K562 (cell line): ENCODE data around the gene TRPC4AP. TPM values are rescaled to one million over a fixed set of nuclear protein-coding genes. Genes with fewer than 3 reads are reported as not detected.
A peak's percentile ranks its signal among the peaks of the same experiment; 100 is the strongest.

Experiments used
- ESRRA ChIP-seq: fragments of 450-650 bp; IDR thresholded peaks from 2 replicates; pipeline ENCODE4 v1.6.1; 2014; ENCODE audit warnings: low read depth, mild to moderate bottlenecking, moderate library complexity, borderline replicate concordance
- FOSL1 ChIP-seq: fragments of 200-800 bp; sonication (Bioruptor generic); conservative IDR thresholded peaks from 2 replicates; pipeline ENCODE4 v1.6.1; 2016; ENCODE audit warnings: missing genetic modification characterization, missing compliant biosample characterization
- FOXJ2 ChIP-seq: fragments of 200-800 bp; sonication (Bioruptor generic); IDR thresholded peaks from 2 replicates; pipeline ENCODE4 v1.6.1; 2016; ENCODE audit warnings: missing genetic modification characterization, missing compliant biosample characterization
- MEIS2 ChIP-seq: fragments of 450-650 bp; IDR thresholded peaks from 2 replicates; pipeline ENCODE4 v1.6.1; 2014; ENCODE audit warnings: mild to moderate bottlenecking; ENCODE audit not compliant: partially characterized antibody
- POLR2H ChIP-seq: IDR thresholded peaks from 2 replicates; pipeline ENCODE4 v1.6.1; 2016; ENCODE audit warnings: missing genetic modification characterization, low read depth, mild to moderate bottlenecking, control low read depth, missing compliant biosample characterization, moderate library complexity
- RBM22 ChIP-seq: fragments of 200-400 bp; formaldehyde crosslinking; IDR thresholded peaks from 2 replicates; pipeline ENCODE4 v1.6.1; 2018; ENCODE audit warnings: low read length, low read depth; ENCODE audit not compliant: poor library complexity, severe bottlenecking
- RBM25 ChIP-seq: fragments of 200-400 bp; formaldehyde crosslinking; IDR thresholded peaks from 2 replicates; pipeline ENCODE4 v1.6.1; 2018; ENCODE audit warnings: low read length, low read depth, moderate library complexity; ENCODE audit not compliant: severe bottlenecking
- SP1 ChIP-seq: sonication (generic); formaldehyde crosslinking; IDR thresholded peaks from 2 replicates; pipeline ENCODE4 v1.8.1; 2022; ENCODE audit warnings: mild to moderate bottlenecking, missing genetic modification reagents
- polyA plus RNA-seq, 8 experiments: library from polyadenylated mRNA; depleted of rRNA in 4 of 8; stranded (reverse) in 5 of 8; unstranded in 3 of 8; fragments of >200 nt; fragmentation: Nextera tagmentation in 2 of 8; fragmentation: Illumina TruSeq in 1 of 8; extraction: Ambion mirVana in 2 of 8; extraction: Trizol in 1 of 8; gene quantifications; 2 replicates each; pipeline versions ENCODE4 v1.2.1 to v1.2.3, GENCODE V29; 2011 to 2014; ENCODE audit warnings: inconsistent platforms in 1 of 8, missing spikeins in 1 of 8
- total RNA-seq, 7 experiments: library from RNA; depleted of rRNA in 6 of 7; stranded (reverse); fragments of >200 nt in 6 of 7; fragmentation: Illumina TruSeq in 2 of 7; extraction: Trizol in 2 of 7; gene quantifications; 2 replicates each; pipeline versions ENCODE4 v1.2.1 to v1.2.3, GENCODE V29; 2011 to 2021; ENCODE audit warnings: low replicate concordance in 1 of 7
- TF ChIP-seq, protein P1 (sequence below): fragments of 450-650 bp; IDR thresholded peaks from 2 replicates; pipeline ENCODE4 v1.6.1; 2016; ENCODE audit warnings: mild to moderate bottlenecking, moderate library complexity
- TF ChIP-seq, protein P2 (sequence below): IDR thresholded peaks from 2 replicates; pipeline ENCODE4 v1.6.1; 2014; ENCODE audit warnings: antibody characterized with exemption
- TF ChIP-seq, protein P3 (sequence below): fragments of 200-800 bp; sonication (Bioruptor generic); IDR thresholded peaks from 2 replicates; pipeline ENCODE4 v1.6.1; 2017; ENCODE audit warnings: missing genetic modification characterization, missing compliant biosample characterization

The TRPC4AP gene
- total and polyA plus RNA-seq, 9 of the 15 experiments (the other 6 are each of a cell fraction or from before 2014, with no cell fraction given), result 2.3 to 70.3 (median 33.3) TPM

DNA sequence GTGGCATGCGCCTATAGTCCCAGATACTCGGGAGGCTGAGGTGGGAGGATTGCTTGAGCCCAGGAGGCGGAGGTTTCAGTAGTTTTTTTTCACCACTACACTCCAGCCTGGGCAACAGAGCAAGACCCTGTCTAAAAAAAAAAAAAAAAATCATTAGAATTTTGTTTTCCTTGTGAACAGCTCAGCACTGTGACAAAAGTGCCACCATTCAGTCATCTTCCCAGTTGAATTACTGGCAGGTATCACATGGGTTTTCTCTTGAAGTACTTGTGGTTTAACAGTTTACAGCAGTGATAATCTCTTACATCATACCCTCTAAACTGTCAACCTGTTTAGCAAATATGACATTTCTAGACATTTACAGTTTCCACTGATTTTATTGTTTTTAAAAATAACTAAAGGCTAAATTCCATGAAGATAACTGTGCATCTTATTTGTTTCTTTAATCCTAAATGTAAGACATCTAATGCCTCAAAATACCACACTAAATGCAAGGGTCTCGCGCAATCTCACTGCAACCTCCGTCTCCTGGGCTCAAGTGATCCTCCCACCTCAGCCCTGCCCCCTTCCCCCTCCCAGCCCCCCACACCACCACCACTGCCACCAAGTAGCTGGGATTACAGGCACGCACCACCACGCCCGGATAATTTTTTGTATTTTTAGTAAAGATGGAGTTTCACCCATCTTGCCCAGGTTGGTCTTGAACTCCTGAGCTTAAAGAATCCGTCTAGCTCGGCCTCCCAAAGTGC lies 7.0 kb downstream of the TRPC4AP start (continued):
- TF ChIP-seq, protein P1, sequence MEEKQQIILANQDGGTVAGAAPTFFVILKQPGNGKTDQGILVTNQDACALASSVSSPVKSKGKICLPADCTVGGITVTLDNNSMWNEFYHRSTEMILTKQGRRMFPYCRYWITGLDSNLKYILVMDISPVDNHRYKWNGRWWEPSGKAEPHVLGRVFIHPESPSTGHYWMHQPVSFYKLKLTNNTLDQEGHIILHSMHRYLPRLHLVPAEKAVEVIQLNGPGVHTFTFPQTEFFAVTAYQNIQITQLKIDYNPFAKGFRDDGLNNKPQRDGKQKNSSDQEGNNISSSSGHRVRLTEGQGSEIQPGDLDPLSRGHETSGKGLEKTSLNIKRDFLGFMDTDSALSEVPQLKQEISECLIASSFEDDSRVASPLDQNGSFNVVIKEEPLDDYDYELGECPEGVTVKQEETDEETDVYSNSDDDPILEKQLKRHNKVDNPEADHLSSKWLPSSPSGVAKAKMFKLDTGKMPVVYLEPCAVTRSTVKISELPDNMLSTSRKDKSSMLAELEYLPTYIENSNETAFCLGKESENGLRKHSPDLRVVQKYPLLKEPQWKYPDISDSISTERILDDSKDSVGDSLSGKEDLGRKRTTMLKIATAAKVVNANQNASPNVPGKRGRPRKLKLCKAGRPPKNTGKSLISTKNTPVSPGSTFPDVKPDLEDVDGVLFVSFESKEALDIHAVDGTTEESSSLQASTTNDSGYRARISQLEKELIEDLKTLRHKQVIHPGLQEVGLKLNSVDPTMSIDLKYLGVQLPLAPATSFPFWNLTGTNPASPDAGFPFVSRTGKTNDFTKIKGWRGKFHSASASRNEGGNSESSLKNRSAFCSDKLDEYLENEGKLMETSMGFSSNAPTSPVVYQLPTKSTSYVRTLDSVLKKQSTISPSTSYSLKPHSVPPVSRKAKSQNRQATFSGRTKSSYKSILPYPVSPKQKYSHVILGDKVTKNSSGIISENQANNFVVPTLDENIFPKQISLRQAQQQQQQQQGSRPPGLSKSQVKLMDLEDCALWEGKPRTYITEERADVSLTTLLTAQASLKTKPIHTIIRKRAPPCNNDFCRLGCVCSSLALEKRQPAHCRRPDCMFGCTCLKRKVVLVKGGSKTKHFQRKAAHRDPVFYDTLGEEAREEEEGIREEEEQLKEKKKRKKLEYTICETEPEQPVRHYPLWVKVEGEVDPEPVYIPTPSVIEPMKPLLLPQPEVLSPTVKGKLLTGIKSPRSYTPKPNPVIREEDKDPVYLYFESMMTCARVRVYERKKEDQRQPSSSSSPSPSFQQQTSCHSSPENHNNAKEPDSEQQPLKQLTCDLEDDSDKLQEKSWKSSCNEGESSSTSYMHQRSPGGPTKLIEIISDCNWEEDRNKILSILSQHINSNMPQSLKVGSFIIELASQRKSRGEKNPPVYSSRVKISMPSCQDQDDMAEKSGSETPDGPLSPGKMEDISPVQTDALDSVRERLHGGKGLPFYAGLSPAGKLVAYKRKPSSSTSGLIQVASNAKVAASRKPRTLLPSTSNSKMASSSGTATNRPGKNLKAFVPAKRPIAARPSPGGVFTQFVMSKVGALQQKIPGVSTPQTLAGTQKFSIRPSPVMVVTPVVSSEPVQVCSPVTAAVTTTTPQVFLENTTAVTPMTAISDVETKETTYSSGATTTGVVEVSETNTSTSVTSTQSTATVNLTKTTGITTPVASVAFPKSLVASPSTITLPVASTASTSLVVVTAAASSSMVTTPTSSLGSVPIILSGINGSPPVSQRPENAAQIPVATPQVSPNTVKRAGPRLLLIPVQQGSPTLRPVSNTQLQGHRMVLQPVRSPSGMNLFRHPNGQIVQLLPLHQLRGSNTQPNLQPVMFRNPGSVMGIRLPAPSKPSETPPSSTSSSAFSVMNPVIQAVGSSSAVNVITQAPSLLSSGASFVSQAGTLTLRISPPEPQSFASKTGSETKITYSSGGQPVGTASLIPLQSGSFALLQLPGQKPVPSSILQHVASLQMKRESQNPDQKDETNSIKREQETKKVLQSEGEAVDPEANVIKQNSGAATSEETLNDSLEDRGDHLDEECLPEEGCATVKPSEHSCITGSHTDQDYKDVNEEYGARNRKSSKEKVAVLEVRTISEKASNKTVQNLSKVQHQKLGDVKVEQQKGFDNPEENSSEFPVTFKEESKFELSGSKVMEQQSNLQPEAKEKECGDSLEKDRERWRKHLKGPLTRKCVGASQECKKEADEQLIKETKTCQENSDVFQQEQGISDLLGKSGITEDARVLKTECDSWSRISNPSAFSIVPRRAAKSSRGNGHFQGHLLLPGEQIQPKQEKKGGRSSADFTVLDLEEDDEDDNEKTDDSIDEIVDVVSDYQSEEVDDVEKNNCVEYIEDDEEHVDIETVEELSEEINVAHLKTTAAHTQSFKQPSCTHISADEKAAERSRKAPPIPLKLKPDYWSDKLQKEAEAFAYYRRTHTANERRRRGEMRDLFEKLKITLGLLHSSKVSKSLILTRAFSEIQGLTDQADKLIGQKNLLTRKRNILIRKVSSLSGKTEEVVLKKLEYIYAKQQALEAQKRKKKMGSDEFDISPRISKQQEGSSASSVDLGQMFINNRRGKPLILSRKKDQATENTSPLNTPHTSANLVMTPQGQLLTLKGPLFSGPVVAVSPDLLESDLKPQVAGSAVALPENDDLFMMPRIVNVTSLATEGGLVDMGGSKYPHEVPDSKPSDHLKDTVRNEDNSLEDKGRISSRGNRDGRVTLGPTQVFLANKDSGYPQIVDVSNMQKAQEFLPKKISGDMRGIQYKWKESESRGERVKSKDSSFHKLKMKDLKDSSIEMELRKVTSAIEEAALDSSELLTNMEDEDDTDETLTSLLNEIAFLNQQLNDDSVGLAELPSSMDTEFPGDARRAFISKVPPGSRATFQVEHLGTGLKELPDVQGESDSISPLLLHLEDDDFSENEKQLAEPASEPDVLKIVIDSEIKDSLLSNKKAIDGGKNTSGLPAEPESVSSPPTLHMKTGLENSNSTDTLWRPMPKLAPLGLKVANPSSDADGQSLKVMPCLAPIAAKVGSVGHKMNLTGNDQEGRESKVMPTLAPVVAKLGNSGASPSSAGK, result peak; percentile 52; the same call in 1 of the 2 replicates
- 0 out of 2 replicates have a peak, but pooled peaks have one; percentile 10 for TF ChIP-seq FOSL1
- TF ChIP-seq, protein P2, sequence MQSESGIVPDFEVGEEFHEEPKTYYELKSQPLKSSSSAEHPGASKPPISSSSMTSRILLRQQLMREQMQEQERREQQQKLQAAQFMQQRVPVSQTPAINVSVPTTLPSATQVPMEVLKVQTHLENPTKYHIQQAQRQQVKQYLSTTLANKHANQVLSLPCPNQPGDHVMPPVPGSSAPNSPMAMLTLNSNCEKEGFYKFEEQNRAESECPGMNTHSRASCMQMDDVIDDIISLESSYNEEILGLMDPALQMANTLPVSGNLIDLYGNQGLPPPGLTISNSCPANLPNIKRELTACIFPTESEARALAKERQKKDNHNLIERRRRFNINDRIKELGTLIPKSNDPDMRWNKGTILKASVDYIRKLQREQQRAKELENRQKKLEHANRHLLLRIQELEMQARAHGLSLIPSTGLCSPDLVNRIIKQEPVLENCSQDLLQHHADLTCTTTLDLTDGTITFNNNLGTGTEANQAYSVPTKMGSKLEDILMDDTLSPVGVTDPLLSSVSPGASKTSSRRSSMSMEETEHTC, result no peak
- TF ChIP-seq SP1, result no peak
- no peak for TF ChIP-seq RBM22
- TF ChIP-seq RBM25, result peak; percentile 68
- peak; percentile 71 for TF ChIP-seq MEIS2
- no peak for TF ChIP-seq FOXJ2 (tag)
- TF ChIP-seq, protein P3, sequence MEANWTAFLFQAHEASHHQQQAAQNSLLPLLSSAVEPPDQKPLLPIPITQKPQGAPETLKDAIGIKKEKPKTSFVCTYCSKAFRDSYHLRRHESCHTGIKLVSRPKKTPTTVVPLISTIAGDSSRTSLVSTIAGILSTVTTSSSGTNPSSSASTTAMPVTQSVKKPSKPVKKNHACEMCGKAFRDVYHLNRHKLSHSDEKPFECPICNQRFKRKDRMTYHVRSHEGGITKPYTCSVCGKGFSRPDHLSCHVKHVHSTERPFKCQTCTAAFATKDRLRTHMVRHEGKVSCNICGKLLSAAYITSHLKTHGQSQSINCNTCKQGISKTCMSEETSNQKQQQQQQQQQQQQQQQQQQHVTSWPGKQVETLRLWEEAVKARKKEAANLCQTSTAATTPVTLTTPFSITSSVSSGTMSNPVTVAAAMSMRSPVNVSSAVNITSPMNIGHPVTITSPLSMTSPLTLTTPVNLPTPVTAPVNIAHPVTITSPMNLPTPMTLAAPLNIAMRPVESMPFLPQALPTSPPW (CRISPR knock-in tag), result peak; percentile 8; the same call in 1 of the 2 replicates
- TF ChIP-seq ESRRA, result peak; percentile 46; the same call in 1 of the 2 replicates
- peak; percentile 46; the same call in 1 of the 2 replicates for TF ChIP-seq POLR2H
